ENCODE data around the gene HELZ. TPM values are rescaled to one million over a fixed set of nuclear protein-coding genes. Genes with fewer than 3 reads are reported as not detected.

HELZ gene
- total RNA-seq, 4 donors from 2014 or later = 63.5 to 123 (median 87.6) TPM

DNA sequence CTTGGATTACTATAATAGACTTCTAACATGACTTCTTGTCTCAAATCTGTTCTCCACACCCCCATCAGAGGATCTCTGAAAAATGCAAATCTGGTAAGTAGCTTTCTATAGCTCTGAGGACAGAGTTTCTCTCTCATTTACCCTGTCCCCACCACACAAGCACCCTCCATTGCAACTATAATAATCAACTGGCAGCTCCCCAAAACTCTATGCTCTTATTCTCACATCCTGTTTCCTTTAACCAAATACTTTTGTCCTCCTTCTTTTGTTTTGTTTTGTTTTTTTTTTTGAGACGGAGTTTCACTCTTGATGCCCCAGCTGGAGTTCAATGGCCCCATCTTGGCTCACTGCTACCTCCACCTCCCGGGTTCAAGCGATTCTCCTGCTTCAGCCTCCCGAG is 73.4 kb downstream of the HELZ start:
- no peak for ATAC-seq (ENCODE audit: low FRiP score)
- TF ChIP-seq, protein P1, sequence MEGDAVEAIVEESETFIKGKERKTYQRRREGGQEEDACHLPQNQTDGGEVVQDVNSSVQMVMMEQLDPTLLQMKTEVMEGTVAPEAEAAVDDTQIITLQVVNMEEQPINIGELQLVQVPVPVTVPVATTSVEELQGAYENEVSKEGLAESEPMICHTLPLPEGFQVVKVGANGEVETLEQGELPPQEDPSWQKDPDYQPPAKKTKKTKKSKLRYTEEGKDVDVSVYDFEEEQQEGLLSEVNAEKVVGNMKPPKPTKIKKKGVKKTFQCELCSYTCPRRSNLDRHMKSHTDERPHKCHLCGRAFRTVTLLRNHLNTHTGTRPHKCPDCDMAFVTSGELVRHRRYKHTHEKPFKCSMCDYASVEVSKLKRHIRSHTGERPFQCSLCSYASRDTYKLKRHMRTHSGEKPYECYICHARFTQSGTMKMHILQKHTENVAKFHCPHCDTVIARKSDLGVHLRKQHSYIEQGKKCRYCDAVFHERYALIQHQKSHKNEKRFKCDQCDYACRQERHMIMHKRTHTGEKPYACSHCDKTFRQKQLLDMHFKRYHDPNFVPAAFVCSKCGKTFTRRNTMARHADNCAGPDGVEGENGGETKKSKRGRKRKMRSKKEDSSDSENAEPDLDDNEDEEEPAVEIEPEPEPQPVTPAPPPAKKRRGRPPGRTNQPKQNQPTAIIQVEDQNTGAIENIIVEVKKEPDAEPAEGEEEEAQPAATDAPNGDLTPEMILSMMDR (IDR thresholded peaks at IDR 0.05) = no peak
- no peak for DNase-seq (ENCODE audit: low spot score)

DNA sequence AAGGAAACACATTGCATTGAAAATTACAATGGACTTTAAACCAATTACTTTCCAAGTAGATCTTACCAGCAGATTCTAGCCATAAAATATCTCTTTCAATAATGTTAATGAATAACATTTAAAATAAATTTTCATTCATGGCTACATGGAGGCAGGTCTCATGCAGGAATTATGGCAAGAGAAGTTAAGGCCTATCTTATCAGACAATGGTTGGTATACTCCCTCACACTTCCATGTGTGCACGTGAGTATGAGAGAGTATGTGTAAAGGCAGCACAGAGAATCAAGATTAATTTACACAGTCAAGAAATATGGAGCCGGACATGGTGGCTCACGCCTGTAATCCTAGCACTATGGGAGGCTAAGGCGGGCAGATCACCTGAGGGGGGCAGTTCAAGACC is 76.5 kb downstream of the HELZ start:
- TF ChIP-seq, protein P1 (IDR thresholded peaks at IDR 0.05) = no peak
- DNase-seq (ENCODE audit: low spot score) (no peak), ATAC-seq (ENCODE audit: low FRiP score) (no peak)

DNA sequence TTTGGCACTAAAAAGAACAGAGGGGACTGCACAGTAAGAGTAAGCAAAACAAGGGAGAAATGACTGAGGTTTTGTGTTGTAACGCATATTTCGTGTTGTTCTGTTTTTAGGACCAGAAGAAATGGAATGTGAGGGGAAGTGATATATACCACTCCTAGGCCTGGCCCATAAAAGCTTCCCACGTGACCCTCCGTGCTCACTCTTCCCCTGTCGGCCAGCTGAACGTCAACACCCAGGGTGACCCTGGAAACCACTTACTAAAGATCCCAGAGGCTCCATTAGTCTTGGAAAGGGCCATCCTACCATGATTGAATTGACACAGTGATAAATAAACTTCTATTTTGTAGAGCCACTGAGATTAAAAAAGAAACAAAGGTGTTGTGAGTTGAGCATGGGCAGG is 79.8 kb downstream of the HELZ start:
- TF ChIP-seq, protein P1 (IDR thresholded peaks at IDR 0.05) = no peak
- DNase-seq (ENCODE audit: low spot score) = no peak
- no peak for ATAC-seq (ENCODE audit: low FRiP score)

DNA sequence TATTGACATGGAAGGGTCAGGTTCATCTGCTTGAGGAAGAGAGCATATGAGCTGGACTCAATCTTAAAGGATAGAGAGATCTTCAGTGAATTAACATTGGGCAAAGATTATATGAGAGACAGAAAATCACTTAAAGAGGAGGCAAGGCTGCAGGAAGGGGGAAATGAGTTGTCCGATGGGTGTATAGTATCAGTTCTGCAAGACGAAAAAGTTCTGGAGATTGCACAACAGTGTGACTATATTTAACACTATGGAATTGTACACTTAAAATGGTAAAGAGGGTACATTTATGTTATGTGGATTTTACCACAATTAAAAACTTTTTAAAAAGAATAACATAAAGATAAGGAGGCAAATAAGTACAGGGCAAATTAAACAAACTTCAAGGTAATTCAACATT is 80.7 kb downstream of the HELZ start:
- no peak for DNase-seq (ENCODE audit: low spot score)
- TF ChIP-seq, protein P1 (IDR thresholded peaks at IDR 0.05) = no peak
- ATAC-seq (ENCODE audit: low FRiP score) = no peak

DNA sequence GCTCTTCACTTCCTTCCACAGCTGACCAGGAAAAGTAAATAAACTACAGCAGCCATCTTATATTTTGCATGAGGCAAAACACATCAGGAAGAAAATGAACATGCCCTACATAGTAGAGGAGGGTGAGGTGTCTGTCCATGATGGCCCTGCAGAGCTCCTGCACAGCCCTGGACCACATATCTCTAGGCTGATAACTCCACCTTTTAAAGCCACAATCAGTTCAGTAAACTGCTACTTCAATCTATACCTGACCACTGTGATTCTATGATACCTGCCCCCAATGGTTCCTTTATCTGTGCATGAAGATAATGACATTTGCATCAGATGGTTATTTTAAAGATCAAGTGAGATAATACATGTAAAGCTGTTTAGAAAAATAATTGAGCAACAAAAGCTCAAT is 82.2 kb downstream of the HELZ start:
- TF ChIP-seq, protein P1 (IDR thresholded peaks at IDR 0.05) = no peak
- ATAC-seq (ENCODE audit: low FRiP score) = no peak

DNA sequence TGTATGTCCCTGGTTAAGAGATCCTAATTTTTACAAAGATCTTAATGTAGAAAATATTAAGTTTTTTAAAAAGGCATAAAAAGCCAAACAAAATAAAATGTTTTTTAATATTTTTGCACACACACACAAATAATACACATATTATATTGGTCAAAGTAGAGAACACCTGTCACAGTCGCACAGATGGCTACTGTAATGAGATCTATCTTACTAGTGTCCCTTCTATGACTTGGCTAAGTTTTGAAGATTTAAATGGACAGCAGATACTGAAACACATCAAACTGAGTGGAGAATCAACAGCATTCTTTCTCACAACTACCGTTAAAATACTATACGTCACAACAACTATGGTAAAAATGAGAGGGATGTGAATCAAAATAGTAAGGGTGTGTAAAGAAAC is 83.4 kb downstream of the HELZ start:
- TF ChIP-seq, protein P1 (IDR thresholded peaks at IDR 0.05) = no peak
- DNase-seq (ENCODE audit: low spot score) = no peak
- no peak for ATAC-seq (ENCODE audit: low FRiP score)

More for the DNA sequence above, 82.2 kb downstream of the HELZ start:
- DNase-seq (ENCODE audit: low spot score) = no peak

DNA sequence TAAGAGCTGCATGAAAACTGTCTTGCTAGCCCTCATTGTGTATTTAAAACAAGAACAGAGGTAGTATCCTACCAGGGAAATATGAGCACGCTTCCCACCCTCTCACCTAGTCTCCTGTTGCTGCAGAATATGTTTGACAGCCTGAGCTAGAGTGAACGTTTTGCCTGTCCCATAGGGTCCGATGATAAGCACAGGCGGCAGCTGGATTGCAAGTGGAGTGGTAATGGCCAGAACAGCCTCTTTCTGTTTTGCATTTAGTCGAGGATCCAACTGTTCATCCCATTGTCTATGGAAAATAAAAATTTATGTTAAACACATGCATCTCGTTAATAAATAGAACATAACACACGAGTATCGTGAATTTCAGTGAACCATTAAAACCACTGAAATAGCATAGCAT is 84.2 kb downstream of the HELZ start:
- DNase-seq (ENCODE audit: low spot score) = no peak
- no peak for ATAC-seq (ENCODE audit: low FRiP score)
- TF ChIP-seq, protein P1 (IDR thresholded peaks at IDR 0.05) = no peak
